ENCODE results near the gene SLC9A8. TPM values are rescaled to one million over a fixed set of nuclear protein-coding genes. Genes with fewer than 3 reads are reported as not detected.

Gene SLC9A8
- total RNA-seq, 4 donors from 2014 or later = 8.2 to 17.3 (median 12.1) TPM

DNA sequence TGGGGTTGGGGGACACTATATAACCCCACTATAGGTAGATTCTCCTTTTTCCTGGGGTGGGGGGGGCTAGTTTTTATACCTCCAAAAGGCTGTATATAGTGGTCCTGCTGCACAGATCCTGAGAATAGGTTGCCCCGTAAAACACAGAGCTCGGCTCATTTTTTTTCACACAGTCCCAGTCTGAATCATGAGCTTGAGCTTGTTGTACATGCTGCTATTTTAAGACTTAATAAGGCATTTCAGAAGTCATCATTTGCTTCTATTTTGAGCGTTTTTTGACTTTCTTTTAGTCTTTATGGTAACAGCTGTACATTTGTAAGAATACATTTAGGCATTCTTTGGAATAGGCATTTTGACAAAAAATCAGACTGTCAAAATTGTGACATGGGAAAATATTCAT lies 30.5 kb downstream of the SLC9A8 start:
- H3K4me3 ChIP-seq = no peak overlapping the region
- TF ChIP-seq POLR2A (IDR thresholded peaks at IDR 0.05) (no peak), EP300 (IDR thresholded peaks at IDR 0.05) (no peak), CTCF (IDR thresholded peaks at IDR 0.05) (no peak)
- WGBS, 2 donors = 65 to 75% methylated on average over 3 of the region's 3 CpGs
- H3K27ac ChIP-seq = no peak overlapping the region
- H3K36me3 ChIP-seq = peaks cover 0 to 37% (median 0%) of the 10 kb centered on the region in 3 donors
- no peaks in the 10 kb centered on the region for H3K9me3 ChIP-seq
- H3K4me1 ChIP-seq = peaks cover 0 to 5% (median 0%) of the 10 kb centered on the region in 4 donors
- H3K27me3 ChIP-seq = no peaks in the 10 kb centered on the region
- DNase-seq (ENCODE audit: low spot score in 2 of 2) = no peak

DNA sequence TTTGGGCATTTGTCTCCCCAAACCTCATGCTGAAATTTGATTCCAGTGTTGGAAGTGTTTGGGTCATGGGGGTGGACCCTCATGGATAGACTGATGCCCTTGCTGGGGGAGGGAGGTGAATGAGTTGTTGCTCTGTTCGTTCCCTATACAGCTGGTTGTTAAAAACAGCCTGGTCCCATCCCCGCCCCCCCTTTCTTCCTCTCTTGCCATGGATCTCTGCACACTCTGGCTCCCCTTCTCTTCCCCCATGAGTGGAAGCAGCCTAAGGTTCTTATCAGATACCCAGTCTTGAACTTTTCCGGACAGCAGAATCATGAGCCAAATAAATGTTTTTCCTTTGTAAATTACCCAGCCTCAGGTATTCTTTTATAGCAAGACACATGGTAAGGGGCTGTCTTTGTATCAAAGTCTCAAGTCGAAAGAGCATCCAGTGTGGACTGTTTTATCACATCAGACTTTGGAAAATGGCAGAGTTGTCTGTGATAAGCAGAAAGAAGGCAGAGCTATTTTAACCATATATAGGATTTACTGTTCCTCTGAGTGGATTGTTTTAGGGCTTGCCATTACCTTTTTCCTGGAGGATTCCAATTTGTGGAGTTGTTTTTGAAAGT lies 31.2 kb downstream of the SLC9A8 start:
- H3K27me3 ChIP-seq = no peaks in the 10 kb centered on the region
- no peak overlapping the region for H3K27ac ChIP-seq
- H3K36me3 ChIP-seq = peaks cover 0 to 45% (median 0%) of the 10 kb centered on the region in 3 donors
- H3K4me3 ChIP-seq = no peak overlapping the region
- WGBS, 2 donors = 69 to 71% methylated on average over 4 of the region's 4 CpGs
- peaks cover 0 to 5% (median 0%) of the 10 kb centered on the region in 4 donors for H3K4me1 ChIP-seq
- DNase-seq (ENCODE audit: low spot score in 2 of 2) = no peak
- H3K9me3 ChIP-seq = no peaks in the 10 kb centered on the region
- TF ChIP-seq EP300 (IDR thresholded peaks at IDR 0.05) (no peak), POLR2A (IDR thresholded peaks at IDR 0.05) (no peak), CTCF (IDR thresholded peaks at IDR 0.05) (no peak)

GRCh38 chr20:49845060-49845459 lies 32.4 kb downstream of the SLC9A8 start:
- Histone ChIP-seq H3K9me3 (no peaks in the 10 kb centered on the region), H3K27ac (no peak overlapping the region), H3K36me3 (peaks cover 0 to 55% (median 0%) of the 10 kb centered on the region in 3 donors), H3K4me3 (no peak overlapping the region), H3K4me1 (peaks cover 0 to 5% (median 0%) of the 10 kb centered on the region in 4 donors), H3K27me3 (no peaks in the 10 kb centered on the region)
- WGBS, 2 donors = 60 to 65% methylated on average over 1 of the region's 1 CpG
- TF ChIP-seq CTCF (IDR thresholded peaks at IDR 0.05) = no peak
- TF ChIP-seq POLR2A (IDR thresholded peaks at IDR 0.05) = no peak
- TF ChIP-seq EP300 (IDR thresholded peaks at IDR 0.05) = no peak
- no peak for DNase-seq (ENCODE audit: low spot score in 2 of 2)

DNA sequence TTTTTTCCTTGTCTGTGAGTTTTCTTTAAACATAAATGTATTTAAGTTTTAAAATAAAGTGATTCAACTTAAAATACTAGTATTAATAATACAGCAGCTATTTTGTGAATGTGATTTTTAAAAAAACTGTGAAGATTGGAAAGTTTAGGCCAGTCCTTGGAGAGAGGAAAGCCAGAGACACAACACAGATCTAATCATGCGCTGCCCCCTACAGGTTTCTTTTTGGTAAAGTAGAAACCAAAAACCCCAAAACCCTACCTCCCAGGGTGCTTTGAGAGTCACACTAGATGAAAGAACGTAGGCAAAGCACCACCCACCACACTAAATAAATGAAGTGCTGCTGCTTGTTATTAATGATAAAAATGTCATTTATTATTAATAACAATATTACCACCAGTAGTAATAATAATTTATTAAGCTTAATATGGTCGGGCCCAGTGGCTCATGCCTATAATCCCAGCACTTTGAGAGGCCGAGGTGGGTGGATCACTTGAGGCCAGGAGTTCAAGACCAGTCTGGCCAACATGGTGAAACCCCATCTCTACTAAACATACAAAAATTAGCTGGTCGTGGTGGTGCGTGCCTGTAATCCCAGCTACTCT lies 33.7 kb downstream of the SLC9A8 start:
- no peak overlapping the region for H3K27ac ChIP-seq

More for the DNA sequence above, 33.7 kb downstream of the SLC9A8 start:
- peak in 1 of 2 donors; percentile 81 for DNase-seq (ENCODE audit: low spot score in 2 of 2)
- H3K9me3 ChIP-seq = no peaks in the 10 kb centered on the region
- no peaks in the 10 kb centered on the region for H3K27me3 ChIP-seq
- H3K36me3 ChIP-seq = peaks cover 0 to 50% (median 0%) of the 10 kb centered on the region in 3 donors
- no peak for TF ChIP-seq EP300 (IDR thresholded peaks at IDR 0.05)
- TF ChIP-seq CTCF (IDR thresholded peaks at IDR 0.05) = peak; percentile 35 to 65 (median 53)
- WGBS, 2 donors = 69 to 75% methylated on average over 6 of the region's 6 CpGs
- H3K4me3 ChIP-seq = no peak overlapping the region
- peaks cover 0 to 16% (median 2%) of the 10 kb centered on the region in 4 donors for H3K4me1 ChIP-seq

Data from tibial nerve (tissue), 4 donors.